HG02588 (cell line): ENCODE results near the gene DRD3.

Source experiments
- ATAC-seq: cut with Tn5 transposase; IDR thresholded peaks from one replicate; pipeline ENCODE4 v1.9.1; 2021; ENCODE audit warnings: mild to moderate bottlenecking, moderate library complexity; ENCODE audit not compliant: unreplicated experiment

Gene DRD3

GRCh38 chr3:114186501-114186900 is 7.6 kb upstream of the DRD3 start:
- no peak for ATAC-seq

DNA sequence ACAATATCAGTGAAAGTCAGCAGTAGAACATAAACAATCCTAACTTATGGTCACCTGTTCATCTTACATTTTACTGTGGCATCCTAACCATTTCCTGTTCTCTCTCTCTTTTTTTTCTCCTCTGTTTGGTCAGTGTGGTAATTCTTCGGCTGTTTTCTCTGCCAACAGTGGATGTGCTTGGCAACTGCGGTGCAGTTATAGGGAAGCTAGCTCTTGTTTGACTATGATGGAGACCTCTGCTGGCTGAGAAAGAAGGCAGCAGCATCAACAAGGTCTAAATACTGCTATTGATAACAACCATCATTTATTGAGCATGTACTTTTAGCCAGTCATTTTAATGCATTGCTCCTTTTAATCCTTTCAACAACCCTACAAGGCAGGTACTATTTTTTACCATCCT is 723 bp upstream of the DRD3 start:
- no peak for ATAC-seq

DNA sequence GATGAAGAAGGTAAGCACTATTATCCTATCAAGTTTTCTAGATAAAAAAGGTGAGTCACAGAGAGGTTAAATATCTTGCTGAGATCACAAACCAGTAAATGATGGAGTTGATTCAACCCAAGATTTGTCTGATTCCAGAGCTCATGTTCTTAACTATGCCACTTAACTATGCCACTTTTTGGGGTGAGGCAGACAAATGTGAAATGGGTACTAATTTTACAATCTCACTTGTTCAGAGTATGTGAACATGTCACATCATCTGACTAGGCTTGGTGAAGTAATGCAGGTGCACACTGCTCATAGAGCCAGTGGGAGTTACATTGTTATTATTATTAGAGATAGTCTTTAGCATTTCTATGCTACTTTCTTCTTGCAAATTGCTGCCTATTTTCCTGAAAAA is 2.0 kb downstream of the DRD3 start:
- ATAC-seq = no peak

DNA sequence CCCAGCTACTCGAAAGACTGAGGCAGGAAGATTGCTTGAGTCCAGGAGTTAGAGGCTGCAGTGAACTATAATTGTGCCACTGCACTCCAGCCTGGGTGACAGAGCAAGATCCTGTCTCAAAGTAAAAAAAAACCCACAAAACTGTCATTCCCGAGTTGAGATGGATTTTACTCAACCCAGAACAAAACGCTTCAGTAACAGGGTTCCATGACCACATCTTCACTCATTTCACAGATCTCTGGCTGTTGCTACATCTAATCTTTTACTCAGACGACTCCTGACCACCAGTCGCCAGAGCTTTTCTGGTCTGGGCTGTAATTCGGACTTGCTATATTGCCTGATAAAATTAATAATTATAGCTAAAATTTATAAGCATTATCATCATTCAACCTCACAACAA is 2.4 kb downstream of the DRD3 start:
- no peak for ATAC-seq

DNA sequence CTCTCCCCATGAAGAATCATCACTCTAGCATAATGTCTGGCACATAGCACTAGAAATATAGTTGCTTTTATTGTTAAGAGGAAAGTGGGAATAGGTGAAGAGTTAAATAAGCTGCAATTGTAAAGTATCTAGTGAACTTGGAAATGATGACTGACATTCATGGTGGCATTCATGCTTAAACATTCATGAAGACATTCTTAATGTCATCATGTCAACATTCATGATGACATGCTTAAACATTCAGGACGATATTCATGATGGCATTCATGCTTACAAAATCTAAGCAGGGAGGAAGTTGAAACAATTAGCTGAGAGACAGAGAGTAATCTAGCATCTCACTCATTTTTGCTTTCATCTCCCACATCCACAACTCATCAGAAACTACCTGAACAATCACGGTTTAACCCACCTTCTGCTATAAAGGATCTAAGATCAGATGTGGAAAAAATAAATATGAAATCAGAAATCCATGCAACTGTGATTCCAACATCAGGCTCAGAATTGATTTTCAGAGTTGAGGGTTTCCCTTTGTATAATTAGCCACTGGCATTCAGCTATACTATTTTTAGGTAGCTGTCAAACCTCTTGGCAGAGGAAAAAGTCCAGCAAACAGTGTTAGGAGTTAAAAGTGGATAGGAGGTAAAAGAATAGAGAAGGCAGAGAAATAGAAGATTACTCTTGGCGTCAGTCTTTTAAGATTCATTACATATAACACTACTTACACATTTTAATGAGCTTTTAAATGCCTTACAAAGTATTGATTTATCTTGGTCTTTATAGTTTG is 3.5 kb downstream of the DRD3 start:
- ATAC-seq = no peak

GRCh38 chr3:114171677-114172076 is 7.2 kb downstream of the DRD3 start:
- no peak for ATAC-seq

GRCh38 chr3:114168150-114168549 is 10.7 kb downstream of the DRD3 start:
- no peak for ATAC-seq

DNA sequence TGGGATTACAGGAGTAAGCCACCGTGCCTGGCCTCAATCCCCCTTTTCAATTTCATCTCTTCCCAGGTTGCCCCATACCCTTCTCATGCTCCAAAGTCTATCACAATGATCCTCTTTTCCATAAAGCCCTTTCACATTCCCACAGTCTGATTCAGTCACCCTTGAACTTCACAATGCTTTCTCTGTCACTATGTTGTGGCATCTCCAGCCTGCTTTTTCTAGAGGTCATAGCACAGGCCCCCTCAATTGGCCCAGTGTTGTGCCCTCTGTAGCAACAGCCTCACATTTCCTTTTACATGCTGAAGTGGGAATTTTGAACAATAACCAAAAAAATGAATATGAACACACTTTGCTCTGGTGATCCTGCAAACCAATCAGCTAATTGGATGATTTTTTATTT is 21.5 kb downstream of the DRD3 start:
- ATAC-seq = no peak

- no peak for ATAC-seq
These were observed 23.5 kb downstream of the DRD3 start for GRCh38 chr3:114155370-114155821.

GRCh38 chr3:114154321-114154821 is 24.5 kb downstream of the DRD3 start:
- ATAC-seq = no peak

GRCh38 chr3:114152519-114153151 is 26.2 kb downstream of the DRD3 start:
- ATAC-seq = peak; percentile 90

DNA sequence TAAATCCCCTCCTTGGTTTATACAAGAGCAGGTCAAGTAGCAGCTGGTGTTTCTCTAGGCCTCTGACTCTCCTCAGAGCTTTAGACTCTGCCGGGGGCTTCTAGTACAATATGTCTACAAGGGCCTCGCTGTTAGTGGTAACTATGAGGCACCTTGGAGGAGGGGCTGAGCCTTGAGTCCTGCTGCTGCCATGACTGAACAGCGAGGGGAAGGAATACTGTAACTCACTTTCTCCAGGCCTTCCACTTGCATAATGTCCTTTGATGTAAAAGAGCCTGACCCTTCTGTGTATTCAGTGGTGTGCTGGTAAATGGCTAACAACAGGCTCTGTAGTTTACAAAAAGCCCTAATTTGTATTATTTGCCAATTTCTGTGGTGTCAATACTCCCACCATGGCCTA is 27.8 kb downstream of the DRD3 start:
- ATAC-seq = no peak

DNA sequence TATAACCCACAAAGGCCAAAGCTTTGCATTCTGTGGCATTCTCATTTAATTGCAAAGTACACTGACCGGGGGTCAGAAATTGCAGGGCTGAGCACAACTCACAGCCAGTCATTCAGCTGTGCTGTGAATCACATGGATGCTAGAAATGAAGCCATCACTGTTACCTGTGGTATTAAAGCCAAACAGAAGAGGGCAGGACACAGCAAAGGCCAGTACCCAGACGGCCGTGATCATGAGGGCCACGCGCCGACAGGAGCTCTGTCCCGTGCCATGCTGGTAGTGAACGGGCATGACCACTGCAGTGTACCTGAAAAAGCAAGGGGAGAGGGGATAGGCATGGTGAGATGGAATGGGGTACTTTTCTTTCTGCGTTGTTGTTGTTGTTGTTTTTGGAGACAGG is 31.6 kb downstream of the DRD3 start:
- ATAC-seq = no peak

DNA sequence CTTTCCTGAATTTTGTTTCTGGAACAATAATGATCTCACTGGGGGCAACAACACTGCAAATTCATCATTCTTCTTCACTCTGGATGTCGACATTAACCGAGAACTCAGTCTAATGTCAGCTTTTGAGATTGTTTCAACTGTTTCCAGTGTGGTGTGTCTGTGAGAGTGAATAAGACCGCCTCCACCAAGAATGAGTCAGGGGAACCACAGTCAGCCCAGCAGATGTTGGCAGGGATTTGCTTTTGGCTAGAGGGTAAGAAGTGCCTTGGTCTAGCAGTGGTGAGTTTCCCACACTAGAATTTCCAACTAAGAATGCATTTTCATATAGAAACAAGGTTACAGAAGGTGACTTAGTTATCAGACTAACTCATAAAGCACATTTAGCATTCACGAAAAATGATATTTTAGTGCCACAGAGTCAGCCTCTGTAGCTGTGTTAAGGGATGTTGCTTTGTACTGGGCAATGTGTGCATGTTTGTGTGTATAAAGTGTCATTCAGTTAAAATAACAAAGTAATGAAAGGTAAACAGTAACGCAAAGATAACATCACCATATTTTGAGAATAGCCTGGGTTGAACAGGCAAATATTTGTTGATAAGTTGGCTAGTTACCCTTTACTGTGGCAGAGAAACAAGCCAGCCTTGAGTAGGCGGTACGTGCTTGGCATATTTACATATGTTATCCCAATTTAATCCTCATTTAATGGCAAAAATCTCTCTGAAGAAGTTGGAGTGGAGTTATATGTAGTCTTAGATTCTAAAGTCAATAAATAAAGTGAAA is 33.8 kb downstream of the DRD3 start:
- ATAC-seq = no peak

DNA sequence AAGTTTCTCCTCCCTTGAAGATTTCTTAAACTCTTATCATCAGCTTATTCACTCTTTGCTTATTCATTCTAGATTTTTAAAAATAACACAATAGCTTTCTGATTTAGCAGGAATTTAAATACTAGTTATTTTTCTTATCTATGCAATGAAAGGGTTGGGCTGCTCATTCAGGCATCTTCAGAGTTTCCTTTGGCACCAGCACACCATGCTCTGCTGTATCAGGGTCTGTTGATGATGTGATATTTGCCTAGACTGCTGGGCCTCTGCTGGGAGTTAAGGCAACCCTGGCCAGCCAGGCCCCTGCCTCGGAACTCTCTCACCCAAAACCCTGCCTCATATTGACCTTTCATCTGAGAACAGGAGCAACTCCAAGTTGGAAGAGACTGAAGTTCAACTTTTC is 35.0 kb downstream of the DRD3 start:
- no peak for ATAC-seq

- ATAC-seq = no peak
These were observed 39.0 kb downstream of the DRD3 start for GRCh38 chr3:114139836-114140235.

GRCh38 chr3:114133947-114134346 is 44.9 kb downstream of the DRD3 start:
- ATAC-seq = no peak

- no peak for ATAC-seq
These were observed 46.4 kb downstream of the DRD3 start for GRCh38 chr3:114132500-114132899.

GRCh38 chr3:114128826-114129225 is 50.0 kb downstream of the DRD3 start:
- no peak for ATAC-seq

GRCh38 chr3:114128231-114128630 is 50.6 kb downstream of the DRD3 start:
- no peak for ATAC-seq

- ATAC-seq = no peak
These were observed 51.3 kb downstream of the DRD3 start for GRCh38 chr3:114127517-114127916.

- ATAC-seq = no peak
These were observed 52.4 kb downstream of the DRD3 start for GRCh38 chr3:114126461-114126860.
